A204.1 (cell line): ENCODE measurements around the gene PAK5.
A peak's percentile ranks its signal among the peaks of the same experiment; 100 is the strongest.

Experiments used
- FAIRE-seq: peaks from 2 replicates; lab custom pipeline; 2012; peaks lifted over from hg19 to GRCh38; lab: Jason Lieb, UNC

PAK5 gene

DNA sequence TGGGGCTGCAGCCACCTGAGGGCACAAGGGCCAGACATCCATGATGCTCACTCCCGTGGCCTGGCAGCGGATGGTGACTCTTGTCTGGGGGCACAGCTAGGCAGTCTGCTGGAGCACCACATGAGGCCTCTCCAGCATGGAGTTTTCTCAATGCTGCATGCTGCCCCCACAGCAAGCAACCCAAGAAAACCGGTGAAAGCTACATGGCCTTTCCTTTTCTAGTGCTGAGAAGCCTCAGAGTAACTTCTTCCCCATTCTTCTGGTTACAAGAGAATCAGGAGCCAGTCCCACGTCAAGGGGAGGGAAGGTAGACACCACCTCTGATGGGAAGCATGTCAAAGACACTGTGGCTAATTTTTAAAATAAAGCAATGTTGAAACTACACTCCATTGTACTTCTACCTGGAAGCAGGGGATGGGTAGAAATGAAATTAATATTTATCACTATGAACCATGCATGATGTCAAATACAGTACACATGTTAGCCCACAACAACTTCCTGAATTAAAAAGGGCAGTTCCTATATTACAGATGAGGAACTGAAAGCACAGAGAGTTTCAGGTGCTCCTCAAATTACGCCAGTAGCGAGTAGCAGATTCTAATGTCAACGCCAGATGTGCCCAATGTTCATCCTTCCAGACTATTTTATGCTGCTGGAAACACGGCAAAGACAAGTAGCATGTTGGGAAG is 223.0 kb downstream of the PAK5 start:
- FAIRE-seq: no peak

DNA sequence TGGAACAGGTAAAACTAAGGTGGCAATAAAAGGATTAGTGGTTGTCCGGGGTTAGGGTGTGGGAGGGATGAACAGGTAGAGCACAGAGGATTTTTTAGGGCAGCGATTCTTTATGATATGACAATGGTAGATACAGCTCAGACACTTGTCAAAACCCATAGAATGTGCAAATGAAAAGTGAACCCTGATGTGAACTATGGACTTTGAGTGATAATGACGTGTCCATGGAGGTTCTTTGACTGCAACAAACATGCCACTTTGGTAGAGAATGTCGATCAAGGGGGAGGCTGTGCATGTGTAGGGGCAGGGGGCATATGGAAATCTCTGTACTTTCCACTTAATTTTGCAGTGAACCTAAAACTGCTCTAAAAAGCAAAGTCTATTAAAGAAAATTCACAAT is 223.8 kb downstream of the PAK5 start:
- FAIRE-seq: no peak

- FAIRE-seq: no peak
Observed at GRCh38 chr20:9613871-9614270, 225.0 kb downstream of the PAK5 start.

- no peak for FAIRE-seq
Observed at GRCh38 chr20:9611921-9612320, 227.0 kb downstream of the PAK5 start.

DNA sequence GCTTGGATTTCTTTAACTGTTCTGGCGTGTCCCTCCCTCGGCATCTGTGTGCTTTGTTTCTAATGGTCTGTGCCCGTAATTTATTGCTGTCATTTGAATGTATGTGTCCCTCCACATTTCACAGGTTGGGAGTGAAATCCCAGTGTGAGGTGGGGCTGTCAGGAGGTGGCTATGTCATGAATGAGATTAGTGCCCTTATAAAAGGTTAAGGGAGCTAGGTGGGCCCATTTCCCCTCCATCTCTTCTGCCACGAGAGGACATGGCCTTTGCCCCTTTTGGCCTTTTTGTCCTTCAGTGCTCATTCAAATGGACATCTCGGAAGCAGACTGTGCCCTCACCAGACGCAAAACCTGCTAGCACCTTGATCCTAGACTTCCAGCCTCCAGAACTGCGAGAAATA is 228.2 kb downstream of the PAK5 start:
- FAIRE-seq: no peak

DNA sequence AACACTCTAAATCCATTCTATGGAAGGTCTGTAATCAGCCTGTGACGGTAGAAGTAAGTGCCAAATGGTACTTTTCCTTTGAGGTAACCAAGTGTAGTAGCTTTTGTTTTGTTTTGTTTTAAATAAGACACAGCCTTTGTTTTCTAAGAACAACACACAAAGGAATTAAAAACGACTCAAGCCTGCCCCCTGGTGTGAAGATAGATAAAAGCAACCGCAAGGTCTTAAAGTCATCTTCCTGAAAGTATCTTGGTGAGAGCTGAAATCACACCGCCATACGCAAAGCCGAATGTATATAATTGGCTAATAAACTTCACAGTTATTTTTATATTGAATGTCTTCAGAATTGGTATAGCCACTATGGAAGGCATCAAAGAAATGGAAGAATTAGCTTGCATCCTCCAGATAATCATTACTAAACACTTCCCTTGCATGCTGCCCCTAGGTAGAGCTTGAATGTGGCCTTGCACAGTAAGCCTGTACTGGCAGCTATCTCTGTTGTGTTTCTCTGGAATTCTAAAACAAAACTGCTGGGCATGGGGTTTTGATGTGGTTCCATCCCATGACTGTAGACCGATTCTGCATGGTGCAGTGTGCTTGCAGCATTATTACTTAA is 228.9 kb downstream of the PAK5 start:
- FAIRE-seq: peak; percentile 67

DNA sequence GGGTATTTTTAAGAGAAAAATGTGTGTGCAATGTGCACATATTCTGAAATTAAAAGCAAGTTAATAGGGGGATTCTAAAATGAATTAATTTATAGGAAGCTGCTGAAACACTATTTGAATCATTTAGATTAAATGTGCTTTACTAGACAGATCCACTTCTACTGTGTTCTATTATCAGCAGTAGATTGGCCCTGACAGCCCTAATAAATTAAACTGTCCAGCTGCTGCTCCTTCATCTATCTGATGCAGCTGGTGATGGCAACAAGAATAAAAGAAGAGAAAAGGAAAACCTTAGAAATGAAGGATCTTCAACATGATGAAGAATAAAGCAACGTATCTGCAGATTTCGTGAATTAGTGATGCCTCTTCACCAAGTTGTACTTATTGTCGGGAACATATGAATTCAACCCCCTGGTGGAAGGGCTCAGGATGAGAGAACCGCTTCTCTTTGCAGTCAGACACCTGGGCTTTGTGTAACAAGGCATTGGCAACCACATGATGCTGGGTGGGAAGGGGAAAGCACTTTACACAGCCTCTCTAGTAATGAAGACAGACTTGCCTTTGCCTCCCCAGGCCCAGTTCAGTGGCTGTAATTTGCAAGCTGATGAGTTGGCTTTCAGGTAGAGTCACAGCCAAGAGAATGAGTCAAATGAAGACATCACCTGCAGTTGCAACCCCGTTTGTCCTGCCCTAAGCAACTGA is 230.1 kb downstream of the PAK5 start:
- no peak for FAIRE-seq

DNA sequence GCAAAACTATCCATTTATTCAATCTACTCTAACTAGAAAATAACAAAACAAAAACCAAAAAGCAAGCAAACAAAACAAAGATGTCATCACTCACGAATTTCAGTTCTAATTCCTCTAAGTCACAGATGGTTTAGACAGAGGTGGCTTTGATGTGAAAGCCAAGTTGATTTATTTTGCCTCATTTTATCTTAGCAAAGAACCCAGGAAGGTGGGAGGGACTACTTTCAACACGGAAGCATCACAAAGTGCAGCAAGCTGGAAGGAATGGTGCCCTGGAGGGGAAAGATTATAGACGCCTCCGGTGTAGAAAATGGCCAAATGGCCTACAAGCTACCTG is 236.1 kb downstream of the PAK5 start:
- no peak for FAIRE-seq

DNA sequence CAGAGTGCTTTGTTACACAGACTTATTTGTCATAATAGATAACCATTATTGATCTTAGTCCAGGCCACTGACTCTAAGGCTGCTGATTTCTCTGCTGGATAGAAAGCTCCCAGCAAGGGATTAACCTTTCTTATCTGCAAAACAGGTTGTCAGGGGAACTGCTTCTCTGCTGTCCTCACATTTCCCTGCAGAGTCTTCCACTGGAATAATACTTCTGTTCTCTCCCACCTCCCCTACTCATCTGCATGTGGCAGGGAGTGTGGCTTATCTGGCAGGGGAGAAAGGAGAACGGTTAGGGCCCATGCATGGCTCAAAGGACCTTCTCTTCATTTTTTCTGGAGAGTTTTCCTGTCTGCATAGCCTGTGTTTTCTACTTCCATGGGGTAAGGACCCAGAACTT is 238.3 kb downstream of the PAK5 start:
- FAIRE-seq: no peak

DNA sequence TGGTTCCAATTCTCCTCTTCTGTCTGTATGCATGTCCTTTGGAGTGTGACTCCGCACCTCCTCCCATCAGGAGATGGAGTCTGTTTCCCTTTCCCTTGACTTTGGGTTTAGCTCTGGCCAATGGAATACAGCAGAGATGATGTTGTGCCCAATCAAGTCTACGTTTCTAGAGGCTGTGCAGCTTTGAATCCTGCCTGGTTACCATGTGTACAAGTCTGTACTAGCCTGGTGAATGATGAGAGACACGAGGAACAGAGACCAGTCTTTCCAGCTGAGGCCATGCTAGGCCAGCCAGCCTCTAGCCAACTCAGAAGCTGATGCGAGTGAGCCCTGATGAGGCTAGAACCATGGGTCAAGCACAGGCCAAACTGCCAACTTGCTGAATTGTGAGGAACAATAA is 241.3 kb downstream of the PAK5 start:
- FAIRE-seq: no peak

GRCh38 chr20:9595763-9596162 is 243.1 kb downstream of the PAK5 start:
- no peak for FAIRE-seq

DNA sequence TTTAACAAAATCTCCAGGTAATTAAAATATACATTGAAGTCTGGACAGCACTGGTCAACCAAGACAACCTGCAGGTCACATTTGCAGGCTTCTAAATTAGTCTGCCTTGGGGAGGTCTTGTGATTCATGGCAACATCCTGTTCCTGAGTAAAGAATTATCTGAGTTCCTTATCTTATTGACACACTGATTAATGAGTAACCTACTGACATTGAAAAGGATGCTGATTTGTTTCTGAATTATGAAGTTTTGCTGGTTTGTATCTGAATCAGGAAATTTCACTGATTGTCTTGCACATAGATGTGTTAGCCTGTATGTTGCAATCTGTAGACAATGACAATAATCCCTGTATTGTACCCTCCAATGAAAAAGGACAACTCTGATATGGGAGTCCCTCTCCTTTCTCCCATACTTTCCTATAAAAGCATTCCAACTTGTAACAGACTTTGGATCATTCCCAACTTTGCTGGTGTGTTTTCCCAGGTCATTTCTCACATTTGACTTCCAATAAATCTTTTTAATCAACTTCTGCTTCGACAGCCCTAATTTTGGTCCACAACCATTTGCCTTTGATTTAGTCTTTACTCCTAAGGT is 244.5 kb downstream of the PAK5 start:
- no peak for FAIRE-seq

- FAIRE-seq: no peak
Observed at GRCh38 chr20:9592419-9592818, 246.5 kb downstream of the PAK5 start.

DNA sequence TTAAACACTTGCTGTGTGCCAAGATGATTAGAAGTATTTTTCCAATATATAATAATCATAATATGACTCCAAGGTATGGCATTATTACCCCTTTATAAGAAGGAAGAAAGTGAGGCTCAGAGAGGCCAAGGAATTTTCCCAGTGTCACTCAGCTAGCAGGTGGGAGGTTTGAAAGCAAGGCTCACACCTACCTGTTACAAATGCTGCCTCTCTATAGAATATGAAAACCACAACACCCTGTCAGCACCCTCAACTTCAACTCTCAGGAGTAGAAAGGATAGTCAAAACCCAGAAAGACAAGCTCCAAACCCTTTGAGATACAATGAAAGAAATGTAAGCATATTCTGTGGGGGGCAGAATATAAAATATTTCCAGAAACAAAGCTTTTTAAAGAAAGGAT is 247.8 kb downstream of the PAK5 start:
- no peak for FAIRE-seq

DNA sequence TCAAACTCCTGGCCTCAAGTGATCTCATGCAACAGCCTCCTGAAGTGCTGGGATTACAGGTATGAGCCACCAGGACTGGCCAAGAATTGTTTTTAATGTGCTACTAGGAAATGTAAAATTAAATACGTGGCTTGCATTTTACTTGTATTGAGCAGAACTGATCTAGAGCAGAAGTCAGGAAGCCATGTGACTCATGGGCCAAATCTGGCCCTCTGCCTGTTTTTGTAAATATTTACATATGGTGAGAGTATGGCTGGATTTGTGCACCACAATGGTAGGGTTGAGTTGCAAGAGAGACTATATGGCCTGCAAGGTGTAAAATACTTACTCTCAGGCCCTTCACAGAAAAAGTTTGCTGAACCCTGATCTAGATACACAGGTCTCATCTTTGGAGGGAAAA is 248.7 kb downstream of the PAK5 start:
- no peak for FAIRE-seq

- FAIRE-seq: no peak
Observed at GRCh38 chr20:9588706-9589105, 250.2 kb downstream of the PAK5 start.

- FAIRE-seq: no peak
Observed at GRCh38 chr20:9583151-9583550, 255.7 kb downstream of the PAK5 start.

- no peak for FAIRE-seq
Observed at GRCh38 chr20:9582137-9582536, 256.7 kb downstream of the PAK5 start.

GRCh38 chr20:9581509-9581908 is 257.4 kb downstream of the PAK5 start:
- FAIRE-seq: no peak

- no peak for FAIRE-seq
Observed at GRCh38 chr20:9578594-9578993, 260.3 kb downstream of the PAK5 start.

GRCh38 chr20:9577397-9577796 is 261.5 kb downstream of the PAK5 start:
- FAIRE-seq: no peak

DNA sequence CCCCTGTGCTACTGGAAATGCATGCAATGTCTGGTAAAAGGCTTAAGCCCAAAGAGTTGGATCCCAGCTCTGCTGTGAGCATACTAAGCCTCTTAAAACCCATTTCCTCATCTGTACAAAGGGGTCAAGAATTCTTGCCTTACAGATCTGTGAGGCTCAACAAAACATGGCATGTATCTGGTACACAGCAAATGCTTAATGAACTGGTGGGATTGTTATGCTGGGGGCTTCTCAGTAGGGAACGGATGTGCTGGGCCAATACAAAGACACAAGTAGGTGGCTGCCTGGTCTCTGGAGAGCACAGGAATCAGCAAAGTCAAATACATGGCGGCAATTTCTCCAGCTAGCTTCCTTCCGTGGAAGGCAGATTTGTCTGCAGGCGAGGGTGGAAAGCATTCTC is 262.2 kb downstream of the PAK5 start:
- no peak for FAIRE-seq

DNA sequence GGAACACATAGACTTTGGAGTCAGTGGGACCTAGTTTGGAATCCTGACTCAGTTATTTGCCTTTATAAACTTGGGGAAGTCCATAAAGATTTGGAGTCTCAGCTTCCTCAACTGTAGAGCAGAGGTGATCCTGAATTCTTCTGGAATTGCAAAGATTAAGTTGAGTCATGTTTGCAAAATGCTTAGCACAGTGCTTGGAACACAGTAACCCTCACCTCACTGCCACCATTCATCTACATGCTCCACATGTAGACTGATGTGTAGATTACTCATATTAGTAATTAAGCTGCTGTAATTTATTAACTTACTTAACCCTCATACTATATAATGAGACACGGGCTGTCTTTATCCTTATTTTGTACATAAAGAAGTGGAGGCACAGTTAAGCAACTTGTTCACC is 263.0 kb downstream of the PAK5 start:
- FAIRE-seq: no peak

- FAIRE-seq: no peak
Observed at GRCh38 chr20:9574776-9575175, 264.1 kb downstream of the PAK5 start.
